ENCODE data around the gene SSUH2.

Gene SSUH2

DNA sequence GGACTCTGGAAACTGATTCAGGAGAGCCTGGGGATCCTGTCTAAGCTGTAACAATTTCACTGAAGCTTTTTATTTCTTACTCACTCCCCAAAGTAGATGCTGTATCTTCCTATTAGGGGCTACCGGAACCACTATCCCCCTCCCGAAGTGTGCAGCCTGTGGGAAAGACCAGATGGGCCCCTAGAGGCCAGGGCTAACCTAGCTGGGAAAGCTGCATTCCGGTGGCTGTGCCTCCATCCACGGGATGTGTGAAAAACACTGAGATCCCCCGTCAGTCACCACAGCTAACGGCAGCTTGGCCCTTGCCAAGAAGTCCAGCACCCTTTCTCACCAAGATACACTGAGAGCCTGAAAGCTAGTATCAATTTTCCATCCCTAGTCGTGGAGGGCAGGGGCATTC is 3.1 kb downstream of the SSUH2 start:
- no peak for DNase-seq (ENCODE audit: low spot score)

DNA sequence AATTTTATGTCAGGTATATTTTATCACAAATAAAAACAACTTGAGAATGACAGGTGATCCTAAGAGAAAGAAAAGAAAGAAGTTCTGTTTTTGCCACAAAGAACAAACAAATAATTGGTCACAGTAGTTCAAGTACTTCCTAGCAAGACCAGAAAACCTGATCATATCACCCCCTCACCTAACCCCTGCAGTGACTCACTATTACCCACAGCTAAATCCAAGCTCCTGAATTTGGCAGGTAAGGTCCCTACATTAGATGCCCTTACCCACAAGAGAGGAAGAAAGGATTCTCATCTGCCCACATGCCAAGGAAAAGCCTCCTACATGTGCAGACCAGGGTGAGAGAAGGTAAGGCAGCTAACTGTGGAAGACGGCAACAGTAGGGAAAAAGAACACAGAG is 4.4 kb downstream of the SSUH2 start:
- no peak for DNase-seq (ENCODE audit: low spot score)

DNA sequence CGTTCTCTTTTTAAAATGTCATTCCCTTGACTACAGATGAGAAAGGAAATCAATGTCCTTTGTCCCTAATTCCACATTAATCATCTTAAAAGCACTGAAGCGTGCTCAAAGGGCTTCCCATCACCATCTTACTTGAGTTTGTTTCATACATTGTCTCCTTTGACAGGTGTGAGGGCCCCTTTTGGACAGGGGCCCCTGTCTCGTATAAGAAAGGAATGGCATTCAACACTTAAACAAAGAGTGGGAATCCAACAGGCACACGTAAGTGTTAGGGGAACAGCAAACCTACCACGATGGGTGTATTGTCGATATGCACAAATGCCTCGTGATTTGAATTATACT is 5.0 kb downstream of the SSUH2 start:
- no peak for DNase-seq (ENCODE audit: low spot score)

DNA sequence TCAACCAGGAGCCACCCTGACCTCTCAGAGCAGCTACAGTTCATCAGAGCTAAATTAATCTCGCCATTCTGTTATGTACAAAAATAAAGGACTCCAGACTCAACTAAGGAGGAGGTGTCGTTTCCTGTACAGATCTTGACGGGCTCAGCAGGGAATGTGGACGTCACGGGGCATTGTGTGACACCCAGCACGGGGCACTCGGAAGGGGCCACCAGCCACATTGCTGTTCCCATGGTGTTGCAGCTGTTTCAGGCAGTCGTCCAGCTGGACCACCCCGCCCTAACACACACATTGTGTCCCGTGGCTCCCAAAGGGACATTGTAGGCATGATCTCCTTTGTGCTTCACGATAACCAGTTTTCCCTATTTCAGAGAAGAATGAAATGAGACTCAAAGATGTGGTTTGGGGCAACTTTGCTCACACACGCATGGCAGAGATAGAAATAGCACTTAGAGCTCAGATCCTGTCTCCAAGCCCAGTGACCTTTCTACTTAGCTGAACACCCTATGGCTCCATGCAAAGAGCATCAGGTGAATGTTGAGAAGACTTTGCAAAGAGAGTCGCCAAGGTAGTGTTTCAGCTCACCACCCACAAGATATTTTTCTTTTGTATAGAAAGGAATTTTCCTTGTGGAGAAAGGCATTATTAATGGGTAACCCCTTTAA is 5.5 kb downstream of the SSUH2 start:
- DNase-seq (ENCODE audit: low spot score) = no peak

DNA sequence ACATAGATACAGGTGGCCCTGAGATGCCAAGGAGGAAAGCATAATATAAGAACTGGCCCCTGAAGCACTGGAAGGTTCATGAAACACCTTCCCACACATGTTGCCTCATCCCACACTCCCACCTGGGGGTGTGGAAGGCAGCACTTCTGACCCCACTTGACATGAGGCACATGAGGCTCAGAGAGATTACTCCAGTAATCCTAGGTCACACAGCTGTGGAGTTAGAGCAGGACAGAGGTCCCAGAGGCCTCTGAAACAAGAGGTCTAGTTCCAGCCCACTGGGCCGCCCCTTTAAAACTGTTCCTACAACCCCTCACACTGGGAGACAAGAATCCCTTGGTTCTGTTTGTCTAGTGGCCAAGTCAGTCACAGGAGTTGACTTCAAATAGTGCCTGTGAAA is 7.2 kb downstream of the SSUH2 start:
- no peak for DNase-seq (ENCODE audit: low spot score)

DNA sequence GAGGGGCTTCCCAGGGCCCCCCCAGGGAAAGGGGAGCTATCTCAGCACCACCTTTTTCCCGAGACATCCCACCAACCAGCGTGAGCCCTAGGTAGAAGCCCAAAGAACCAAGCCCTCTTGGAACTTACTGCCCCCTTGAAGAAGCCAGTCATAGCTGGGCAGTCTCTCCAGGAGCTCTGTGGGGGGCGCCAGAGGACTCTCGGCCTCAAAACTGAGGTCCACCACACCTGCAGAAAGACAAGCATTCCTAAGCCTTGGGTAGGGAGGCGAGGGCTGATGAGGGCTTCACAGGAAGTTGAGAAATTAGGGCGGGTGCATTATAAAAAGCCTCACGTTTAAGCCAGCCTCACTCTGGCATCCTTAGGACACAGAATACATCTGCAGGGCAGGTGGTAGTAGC is 9.0 kb downstream of the SSUH2 start:
- no peak for DNase-seq (ENCODE audit: low spot score)

DNA sequence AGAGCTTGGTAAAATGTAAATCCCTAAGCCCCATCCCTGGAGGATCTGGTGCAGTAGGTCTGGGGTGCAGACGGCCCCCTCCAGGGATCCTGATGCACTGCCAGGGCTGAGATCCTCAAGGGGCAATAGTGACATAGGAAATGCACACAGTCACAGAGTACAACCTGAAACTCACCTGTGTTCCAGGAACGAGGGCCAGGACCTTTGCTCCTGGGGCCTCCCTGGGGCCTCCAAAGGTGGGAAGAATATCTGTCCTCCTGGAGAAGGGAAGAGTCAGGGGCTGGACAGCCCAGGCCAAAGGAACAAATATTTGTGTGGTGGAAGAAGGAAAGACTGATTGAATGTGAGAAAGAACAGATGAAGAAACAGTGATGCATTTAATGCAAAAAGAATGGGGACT is 9.5 kb downstream of the SSUH2 start:
- no peak for DNase-seq (ENCODE audit: low spot score)

DNA sequence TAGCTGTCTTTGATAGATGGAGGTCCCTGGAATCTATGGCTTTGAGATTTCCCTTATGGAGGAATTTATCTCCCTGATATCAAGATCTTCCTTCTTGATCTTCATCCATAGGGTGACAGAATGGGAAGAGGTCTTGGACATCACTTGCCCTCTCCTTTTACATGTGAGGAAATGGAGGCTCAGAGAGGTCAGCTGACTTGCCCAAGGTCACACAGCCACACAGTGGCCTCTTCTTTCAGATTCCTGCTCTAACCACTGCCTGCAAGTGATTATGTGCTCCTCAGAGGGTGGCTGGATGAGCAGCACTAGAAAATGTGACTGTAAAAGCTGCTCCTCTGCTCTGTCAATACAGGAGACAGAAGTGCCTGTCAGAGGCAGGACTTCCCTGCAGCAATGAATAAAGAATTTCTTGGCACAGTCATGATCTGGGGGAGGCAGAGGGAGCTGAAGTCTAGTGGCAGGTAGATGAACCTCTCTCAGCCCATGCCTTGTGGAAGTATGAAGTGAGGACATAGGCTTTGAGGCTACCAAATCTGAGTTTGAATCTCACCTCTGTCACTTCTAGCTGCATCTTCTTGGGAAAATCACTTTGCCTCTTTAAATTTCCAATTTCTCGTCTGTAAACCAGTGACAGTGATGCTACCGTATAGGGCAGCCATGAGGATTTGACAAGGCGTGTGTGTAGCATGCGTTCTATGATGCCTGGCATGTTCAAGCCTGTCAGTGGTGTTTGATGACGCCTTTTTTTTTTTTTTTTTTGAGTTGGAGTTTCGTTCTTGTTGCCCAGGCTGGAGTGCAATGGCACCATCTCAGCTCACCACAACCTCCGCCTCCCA is 12.0 kb downstream of the SSUH2 start:
- no peak for DNase-seq (ENCODE audit: low spot score)

DNA sequence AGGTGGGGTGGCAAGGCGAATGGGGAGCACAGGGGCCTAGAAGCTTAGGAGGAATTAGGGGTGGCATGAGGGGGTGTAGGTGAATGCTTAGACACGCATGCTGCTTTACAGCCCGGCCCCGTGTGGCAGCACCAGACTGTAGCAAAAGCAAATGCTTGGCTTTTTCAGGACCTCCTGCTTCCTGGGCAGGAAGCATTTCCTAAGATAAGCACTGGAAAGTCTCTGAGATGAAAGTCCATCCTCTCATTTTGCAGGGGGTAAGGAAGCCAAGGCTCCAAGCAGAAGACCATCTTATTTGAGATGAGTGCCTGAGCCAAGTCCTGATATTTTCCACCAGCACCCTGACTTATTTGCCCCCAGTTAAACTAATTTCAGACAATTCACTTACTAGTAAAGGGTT is 12.9 kb downstream of the SSUH2 start:
- no peak for DNase-seq (ENCODE audit: low spot score)

DNA sequence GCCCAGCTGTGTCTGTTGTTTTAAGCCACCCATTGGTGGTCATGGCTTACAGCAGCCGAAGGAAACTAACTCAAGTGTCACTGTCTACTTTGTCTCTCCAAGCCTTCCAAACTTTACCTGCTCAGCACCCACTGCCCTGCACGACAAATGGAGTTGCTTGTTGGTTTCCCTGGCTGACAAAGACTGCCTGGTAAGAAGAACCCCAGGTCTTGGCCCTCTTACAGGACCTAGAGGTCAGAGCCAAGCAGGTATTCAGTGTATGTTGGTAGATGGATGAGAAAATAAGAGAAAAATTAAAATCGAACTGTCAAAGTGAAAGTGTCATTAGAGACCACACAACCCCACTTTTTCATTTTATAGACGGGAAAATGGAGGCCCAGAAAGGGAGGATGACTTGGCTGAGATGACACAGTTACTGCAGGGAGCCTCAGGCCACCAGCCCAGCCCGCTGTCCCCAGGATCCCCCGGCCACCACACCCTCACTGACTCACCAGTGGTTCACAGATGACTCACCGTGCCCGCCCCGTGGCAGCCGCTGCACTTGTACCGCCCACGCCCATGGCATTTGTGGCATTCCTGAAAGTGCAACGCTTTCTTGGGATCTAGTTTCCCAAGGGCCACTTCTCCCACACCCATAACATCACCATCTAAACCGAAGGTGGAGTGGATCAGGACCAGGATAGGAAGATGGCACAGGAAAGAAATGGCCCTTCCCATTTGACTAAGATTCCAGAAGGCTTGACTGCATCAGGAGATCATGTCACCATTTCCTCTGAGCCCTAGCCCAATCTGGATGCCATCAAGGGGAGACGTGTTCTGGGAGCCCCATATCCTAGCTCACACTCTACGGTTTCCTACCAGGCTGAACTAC is 15.2 kb downstream of the SSUH2 start:
- no peak for DNase-seq (ENCODE audit: low spot score)

DNA sequence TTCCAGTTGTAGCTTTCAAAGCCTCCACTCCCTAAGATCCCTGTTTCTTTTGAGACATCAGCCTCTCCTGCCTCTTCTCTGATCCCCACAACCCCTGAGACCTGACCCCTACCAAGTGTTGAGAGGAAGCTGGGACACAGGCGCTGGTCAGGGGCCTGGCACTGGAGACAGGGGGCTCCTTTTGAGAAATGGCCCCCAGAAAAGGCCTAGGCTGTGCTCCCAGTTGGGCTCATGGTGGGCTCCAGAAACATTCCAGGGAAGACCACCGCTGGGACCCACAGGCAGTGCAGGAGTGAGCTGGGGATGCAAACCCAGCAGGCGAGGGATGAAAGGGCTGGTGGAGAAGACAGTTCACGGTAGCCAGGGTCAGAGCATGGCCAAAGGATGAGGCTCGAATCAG is 16.6 kb downstream of the SSUH2 start:
- no peak for DNase-seq (ENCODE audit: low spot score)

DNA sequence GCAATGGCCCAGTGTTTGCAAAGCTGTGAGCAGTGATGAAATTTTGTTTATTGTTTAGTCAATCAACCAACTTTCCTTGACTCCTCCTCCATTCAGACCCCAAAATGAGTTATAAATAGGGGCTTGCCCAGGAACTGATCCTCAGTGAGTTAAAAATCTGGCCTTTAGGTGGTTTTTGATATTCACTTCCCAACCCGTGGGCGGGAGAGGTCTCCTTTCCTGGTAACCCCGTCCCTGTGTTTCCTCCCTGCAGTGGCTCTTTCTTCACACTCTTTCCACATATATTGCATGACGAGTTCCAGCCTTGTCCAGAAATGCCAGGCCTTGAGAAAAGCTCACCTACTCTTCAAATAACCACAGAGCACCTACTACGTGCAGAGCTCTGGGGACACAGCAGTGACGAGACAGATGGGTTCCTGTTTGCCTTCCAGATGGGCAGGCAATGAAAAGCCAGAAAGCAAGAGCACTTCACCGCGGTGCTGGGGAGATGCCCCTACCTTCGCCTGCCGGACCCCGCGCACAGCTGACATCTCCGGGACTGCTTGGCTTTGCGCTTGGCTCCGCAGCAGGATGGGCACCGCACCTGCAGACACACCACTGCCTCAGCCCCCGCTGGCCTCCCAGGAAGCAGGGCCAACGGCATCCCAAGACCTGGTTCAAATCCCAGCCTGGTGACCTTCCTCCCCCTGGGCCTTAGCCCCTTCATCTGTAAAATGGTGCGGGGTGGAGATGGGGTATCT is 17.2 kb downstream of the SSUH2 start:
- DNase-seq (ENCODE audit: low spot score) = no peak

DNA sequence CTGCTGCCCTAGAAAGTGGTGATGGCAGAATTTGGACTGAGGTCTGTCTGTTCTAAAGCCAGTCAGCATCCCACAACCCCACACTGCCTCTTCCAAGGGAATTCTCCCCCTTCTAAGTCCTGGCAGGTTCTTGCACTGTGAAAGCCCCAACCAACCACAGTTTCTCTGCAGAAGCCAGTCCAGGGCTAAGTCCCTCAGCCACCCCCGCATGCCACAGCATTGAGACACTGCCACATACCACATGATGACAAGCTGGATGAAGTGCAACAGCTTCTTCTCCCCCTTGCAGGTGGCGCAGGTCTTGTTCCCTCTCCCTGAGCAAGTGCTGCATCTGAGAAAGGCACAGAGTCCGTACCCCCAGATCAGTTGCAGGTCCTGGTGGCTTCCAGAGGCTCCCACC is 18.6 kb downstream of the SSUH2 start:
- no peak for DNase-seq (ENCODE audit: low spot score)

DNA sequence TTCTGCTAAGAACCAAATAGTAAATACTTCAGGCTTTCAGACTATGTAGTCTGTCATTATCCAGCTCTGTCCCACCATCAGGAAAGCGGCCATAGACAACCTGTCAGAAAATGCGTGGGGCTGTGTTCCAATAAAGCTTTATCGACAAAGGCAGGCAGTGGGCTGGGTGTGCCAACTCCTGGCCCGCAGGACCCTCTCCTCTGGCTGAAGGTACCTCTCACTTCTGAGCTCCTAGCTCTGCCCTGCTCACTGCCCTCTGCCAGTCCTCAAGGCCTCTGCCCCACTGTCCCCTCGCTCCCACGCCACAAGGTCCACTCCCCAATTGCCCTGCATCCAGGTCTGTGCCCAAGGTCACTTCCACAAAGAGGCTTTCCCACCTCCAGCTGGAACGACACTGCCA is 20.0 kb downstream of the SSUH2 start:
- no peak for DNase-seq (ENCODE audit: low spot score)

DNA sequence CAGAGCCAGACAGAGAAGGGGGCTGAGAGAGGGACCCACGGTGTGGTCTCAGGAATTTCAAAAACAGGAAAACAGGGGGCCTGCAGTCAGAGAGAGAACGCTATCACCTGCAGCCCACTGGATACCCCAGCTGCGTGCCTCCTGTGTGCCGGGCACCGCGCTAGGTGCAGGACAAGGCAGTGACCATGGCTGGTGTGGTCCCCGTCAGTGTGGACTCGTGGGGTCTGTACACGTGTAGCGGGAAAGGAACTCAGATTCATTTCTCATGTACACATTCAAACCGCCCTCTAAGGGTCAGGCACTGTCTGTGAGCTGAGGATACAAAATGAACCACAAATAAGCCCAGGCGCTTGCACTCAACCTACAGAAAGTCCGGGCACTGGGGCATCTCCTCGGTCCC is 20.9 kb downstream of the SSUH2 start:
- no peak for DNase-seq (ENCODE audit: low spot score)

DNA sequence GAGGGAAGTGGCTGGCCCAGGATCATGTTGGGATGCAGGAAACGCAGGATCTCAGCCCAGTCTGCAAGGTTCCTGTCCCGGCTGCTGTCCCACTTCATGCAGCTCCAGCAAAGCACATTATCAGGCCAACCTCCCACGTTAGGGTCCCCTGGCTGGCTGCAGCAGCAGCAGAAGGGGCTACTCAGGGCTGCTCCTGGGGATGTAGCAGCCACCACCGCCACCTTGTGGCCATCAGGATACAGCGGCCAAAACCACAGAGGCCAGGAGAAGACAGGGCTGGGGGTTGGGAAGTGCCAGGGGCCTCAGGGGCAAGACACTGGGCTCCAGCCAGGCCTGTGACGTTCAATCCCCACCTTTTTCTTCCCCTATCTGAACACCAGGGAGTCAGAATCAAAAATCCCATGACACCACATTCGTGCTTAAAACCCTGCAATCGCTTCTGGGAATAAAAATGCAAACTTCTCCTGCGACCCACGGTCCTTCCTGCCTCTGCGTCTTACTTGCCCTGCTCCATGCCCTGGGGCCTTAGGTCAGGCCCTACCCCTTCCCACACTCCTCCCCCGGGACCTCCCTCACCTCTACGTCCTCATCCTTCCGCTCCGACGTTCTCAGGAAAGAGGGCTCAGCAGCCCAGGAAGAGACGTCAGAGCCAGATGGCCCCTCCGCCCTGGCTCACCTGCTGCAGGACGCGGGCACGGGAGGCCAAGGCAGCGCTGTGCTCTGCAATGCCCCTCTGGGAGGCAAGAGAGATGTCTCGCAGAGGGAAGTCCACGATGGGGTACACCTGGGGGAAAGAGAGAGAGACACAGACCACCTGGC is 21.5 kb downstream of the SSUH2 start:
- peak; percentile 87 for DNase-seq (ENCODE audit: low spot score)

DNA sequence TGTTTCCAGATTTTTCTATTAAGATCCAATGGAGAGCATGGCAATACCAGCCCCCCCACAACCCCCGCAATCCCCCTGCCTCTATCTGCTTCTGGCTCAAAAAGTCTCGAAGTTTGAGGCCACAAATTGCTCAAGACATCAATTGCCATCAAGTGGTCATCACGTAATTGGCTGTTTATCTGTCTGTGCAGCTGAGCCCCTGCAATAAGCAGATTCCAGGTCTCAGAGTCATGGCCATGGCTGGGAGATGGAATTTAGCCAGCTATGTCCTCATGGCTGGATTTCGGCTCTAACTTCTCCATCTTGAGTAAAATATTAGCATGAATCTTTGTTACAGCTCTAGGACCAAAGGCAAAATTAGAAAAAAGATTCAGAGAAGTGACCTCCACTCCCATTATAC is 22.7 kb downstream of the SSUH2 start:
- no peak for DNase-seq (ENCODE audit: low spot score)

DNA sequence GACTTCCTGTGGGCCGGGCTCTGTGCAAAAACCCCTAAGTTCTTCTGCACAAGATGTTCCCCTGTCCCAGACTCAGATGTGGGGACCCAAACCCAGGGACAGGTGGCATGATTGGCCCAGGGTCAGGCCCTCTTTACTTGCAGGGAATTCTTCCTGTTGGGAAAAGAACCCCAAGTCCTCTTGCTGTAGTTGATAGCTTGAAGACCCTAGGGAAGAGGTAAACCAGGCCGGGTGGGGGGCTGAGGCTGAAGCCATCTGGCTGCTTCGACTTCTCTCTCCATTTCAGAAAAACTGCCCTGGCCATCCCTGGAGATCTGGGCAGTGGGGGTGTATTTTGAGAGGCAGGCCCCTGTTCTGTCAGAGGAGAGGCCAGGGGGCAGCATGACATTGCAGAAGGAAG is 23.5 kb downstream of the SSUH2 start:
- no peak for DNase-seq (ENCODE audit: low spot score)

DNA sequence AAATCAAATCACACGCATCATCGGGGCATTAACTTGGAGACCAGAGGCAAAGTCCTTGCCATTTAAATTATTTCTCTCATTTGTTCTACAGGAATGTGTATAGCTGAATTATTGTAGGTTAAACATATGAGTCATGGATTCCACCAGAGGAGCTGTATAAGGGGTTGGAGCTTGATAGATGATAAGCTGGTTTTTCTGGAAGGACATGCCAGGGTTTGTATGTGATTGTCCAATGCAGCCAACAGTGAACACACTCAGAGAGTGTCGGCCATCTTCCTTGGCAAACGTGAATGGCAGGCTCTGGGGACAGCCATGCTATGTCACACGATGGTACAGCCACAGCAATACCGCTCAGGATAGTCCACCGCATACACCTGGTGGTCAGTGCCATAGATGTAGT is 25.1 kb downstream of the SSUH2 start:
- DNase-seq (ENCODE audit: low spot score) = no peak

DNA sequence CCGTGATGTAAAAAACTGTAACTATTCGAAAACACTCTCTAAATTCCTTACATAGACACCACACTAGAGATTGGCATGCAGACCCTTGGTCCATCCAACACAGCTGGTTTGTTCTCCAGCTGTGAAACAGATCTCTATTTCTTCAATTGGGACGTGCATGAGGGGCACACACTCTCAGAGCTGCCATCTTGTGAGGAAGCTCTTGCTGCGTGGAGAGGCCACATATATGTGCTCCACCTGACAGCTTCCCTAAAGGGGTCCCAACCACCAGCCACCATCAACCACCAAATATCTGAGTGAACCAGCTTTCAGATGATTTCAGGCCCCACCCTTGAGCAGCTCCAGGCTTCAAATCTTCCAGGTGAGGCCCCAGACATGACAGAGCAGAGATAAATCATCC is 25.6 kb downstream of the SSUH2 start:
- no peak for DNase-seq (ENCODE audit: low spot score)

DNA sequence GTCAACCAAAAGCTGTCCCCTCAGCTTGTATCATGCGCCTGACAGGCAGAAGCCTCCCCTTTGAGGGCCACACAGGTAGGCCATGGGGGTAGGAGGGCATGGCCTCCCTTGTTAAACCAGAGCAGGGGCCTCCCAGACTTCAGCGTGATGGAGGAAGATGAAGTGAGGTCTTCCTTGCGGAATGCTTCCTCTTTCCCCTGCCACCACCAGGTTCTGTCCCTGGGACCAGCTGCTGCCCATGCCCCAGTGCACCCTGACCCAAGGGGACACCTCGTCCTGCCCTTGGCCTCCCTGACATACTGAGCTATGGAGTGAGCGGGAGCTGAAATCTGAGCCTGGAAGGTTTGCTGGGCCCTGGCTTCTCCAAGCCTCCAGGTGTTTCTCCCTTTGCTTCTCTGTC is 26.7 kb downstream of the SSUH2 start:
- no peak for DNase-seq (ENCODE audit: low spot score)

Data from ecto neural progenitor cell (in vitro differentiated cells).